Psoas muscle (tissue), 8 donors: ENCODE measurements around the gene HSPA12A. TPM values are rescaled to one million over a fixed set of nuclear protein-coding genes. Genes with fewer than 3 reads are reported as not detected.

Experiments used
- ATAC-seq, 4 donors: fragments of 200-7000 bp; cut with Tn5 transposase; one replicate each; pipeline ENCODE4 v1.9.1; 2020; ENCODE audit warnings: moderate library complexity in 3 of 4, mild to moderate bottlenecking in 2 of 4
- DNase-seq, 2 donors: peaks; one replicate each; pipeline ENCODE4 v3.0.0-alpha.2; 2020
- H3K27ac ChIP-seq: fragments of 200-600 bp; one replicate; pipeline ENCODE4 v1.8.0; 2022
- H3K27me3 ChIP-seq, 3 donors: fragments of 200-600 bp in 1 of 3; one replicate each; pipeline versions ENCODE4 v1.6.1 to v1.8.0; 2013 to 2022; ENCODE audit warnings: low read length in 2 of 3, mild to moderate bottlenecking in 2 of 3, moderate library complexity in 1 of 3; ENCODE audit not compliant: insufficient read depth in 3 of 3
- H3K36me3 ChIP-seq, 2 donors: fragments of 200-600 bp in 1 of 2; one replicate each; pipeline versions ENCODE4 v1.6.1 to v1.8.0; 2013 to 2022; ENCODE audit warnings: low read depth in 1 of 2, mild to moderate bottlenecking in 1 of 2, moderate library complexity in 1 of 2; ENCODE audit not compliant: insufficient read depth in 1 of 2
- H3K4me1 ChIP-seq: fragments of 200-600 bp; one replicate; pipeline ENCODE4 v1.8.0; 2022
- H3K4me3 ChIP-seq: fragments of 200-600 bp; one replicate; pipeline ENCODE4 v1.8.0; 2022; ENCODE audit warnings: mild to moderate bottlenecking
- H3K9me3 ChIP-seq: fragments of 200-600 bp; one replicate; pipeline ENCODE4 v1.8.0; 2022
- WGBS, 3 donors: extraction: QIAGEN DNeasy Blood & Tissue Kit; methylation state at CpG; one replicate each; pipeline versions ENCODE4 v1.1.6 to v1.1.7; 2013; 5-methylcytosine and 5-hydroxymethylcytosine counted together
- intact Hi-C, 2 donors: fragments of 100-400 bp; cut with DNase I; formaldehyde crosslinking; loops; one replicate each; pipeline versions ENCODE4 v1.11.0 to v1.14.2; 2022
- polyA plus RNA-seq, 3 donors: library from polyadenylated mRNA; stranded (reverse); fragments of 200-250 nt; gene quantifications; one replicate each; pipeline ENCODE4 v1.2.3, GENCODE V29; 2013
- total RNA-seq, 4 donors: library from RNA; stranded (reverse); fragmentation: NEBNext Ultra II Directional in 2 of 4; extraction: Animal tissue kit (Norgen Biotek cat#: 25700) in 2 of 4; gene quantifications; one replicate each; pipeline versions ENCODE4 v1.2.1 to v1.2.4, GENCODE V29; 2021 to 2023
- TF ChIP-seq, protein P1 (sequence below): fragments of 200-600 bp; IDR thresholded peaks from one replicate; pipeline ENCODE4 v1.8.0; 2022; ENCODE audit warnings: antibody characterized with exemption
- donor health status: healthy with polysubstance abuse.
- donor health status: DM: no; HTN: no; CAD: no; lungs with moderate emphysema.
- donor health status: Bipolar disorder and iron deficiency.
- donor health status: healthy.
- donor health status: DM: yes; HTN: yes; CAD: no.
- donor health status: DM: no; HTN: no; CAD: no.
- donor health status: DM: no; HTN: no; CAD: no.
- donor health status: DM: yes; HTN: yes; CAD: no.

Gene HSPA12A
- total and polyA plus RNA-seq, 7 donors, result 2.6 to 11.4 (median 7.0) TPM

DNA sequence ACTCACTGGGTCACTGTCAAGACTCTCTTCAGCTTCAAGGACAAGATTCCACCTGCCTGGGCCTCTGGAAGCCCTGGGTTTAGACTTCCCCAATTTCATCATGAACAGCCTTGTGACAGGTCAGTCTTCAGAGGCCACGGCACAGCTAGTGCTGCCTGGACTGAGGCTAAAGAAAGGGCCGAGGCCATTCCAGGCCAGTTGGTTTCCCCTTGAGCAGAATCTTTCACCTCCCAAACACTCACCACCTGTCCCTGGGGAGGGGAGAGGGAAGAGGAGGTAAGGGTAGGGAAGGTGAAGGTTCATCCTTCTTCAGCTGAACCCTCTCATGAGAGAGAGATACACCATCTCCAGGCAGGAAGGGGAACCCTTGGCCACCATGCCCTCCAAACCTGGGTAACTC lies 24.3 kb downstream of the HSPA12A start:
- H3K27ac ChIP-seq, result no peak overlapping the region
- H3K9me3 ChIP-seq, result no peaks in the 10 kb centered on the region
- ATAC-seq (no peak), DNase-seq (no peak)
- H3K27me3 ChIP-seq, result no peaks in the 10 kb centered on the region
- intact Hi-C loops, result no loop called here
- no peaks in the 10 kb centered on the region for H3K36me3 ChIP-seq
- no peaks in the 10 kb centered on the region for H3K4me1 ChIP-seq
- TF ChIP-seq, protein P1, sequence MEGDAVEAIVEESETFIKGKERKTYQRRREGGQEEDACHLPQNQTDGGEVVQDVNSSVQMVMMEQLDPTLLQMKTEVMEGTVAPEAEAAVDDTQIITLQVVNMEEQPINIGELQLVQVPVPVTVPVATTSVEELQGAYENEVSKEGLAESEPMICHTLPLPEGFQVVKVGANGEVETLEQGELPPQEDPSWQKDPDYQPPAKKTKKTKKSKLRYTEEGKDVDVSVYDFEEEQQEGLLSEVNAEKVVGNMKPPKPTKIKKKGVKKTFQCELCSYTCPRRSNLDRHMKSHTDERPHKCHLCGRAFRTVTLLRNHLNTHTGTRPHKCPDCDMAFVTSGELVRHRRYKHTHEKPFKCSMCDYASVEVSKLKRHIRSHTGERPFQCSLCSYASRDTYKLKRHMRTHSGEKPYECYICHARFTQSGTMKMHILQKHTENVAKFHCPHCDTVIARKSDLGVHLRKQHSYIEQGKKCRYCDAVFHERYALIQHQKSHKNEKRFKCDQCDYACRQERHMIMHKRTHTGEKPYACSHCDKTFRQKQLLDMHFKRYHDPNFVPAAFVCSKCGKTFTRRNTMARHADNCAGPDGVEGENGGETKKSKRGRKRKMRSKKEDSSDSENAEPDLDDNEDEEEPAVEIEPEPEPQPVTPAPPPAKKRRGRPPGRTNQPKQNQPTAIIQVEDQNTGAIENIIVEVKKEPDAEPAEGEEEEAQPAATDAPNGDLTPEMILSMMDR, result no peak
- no peak overlapping the region for H3K4me3 ChIP-seq
- 89 to 94% (median 93%) methylated on average over 2 of the region's 2 CpGs for WGBS, 3 donors

GRCh38 chr10:116716381-116716780 lies 26.0 kb downstream of the HSPA12A start:
- Histone ChIP-seq H3K27ac (no peak overlapping the region), H3K9me3 (no peaks in the 10 kb centered on the region), H3K4me3 (no peak overlapping the region), H3K27me3 (no peaks in the 10 kb centered on the region), H3K36me3 (no peaks in the 10 kb centered on the region), H3K4me1 (no peaks in the 10 kb centered on the region)
- ATAC-seq (no peak), DNase-seq (peak in 1 of 2 donors; percentile 30)
- 21 to 55% (median 35%) methylated on average over 4 of the region's 4 CpGs for whole genome bisulfite sequencing, 3 donors
- intact Hi-C loops, result no loop called here
- TF ChIP-seq, protein P1, result no peak

GRCh38 chr10:116715839-116716377 lies 26.5 kb downstream of the HSPA12A start:
- no peak for ATAC-seq
- H3K36me3 ChIP-seq, result no peaks in the 10 kb centered on the region
- no peak overlapping the region for H3K27ac ChIP-seq
- TF ChIP-seq, protein P1, result no peak
- no peak for DNase-seq
- H3K9me3 ChIP-seq, result no peaks in the 10 kb centered on the region
- no peaks in the 10 kb centered on the region for H3K4me1 ChIP-seq
- no peaks in the 10 kb centered on the region for H3K27me3 ChIP-seq
- 79 to 85% (median 84%) methylated on average over 4 of the region's 4 CpGs for WGBS, 3 donors
- H3K4me3 ChIP-seq, result no peak overlapping the region
- intact Hi-C loops, result no loop called here

- Histone ChIP-seq H3K27ac (no peak overlapping the region), H3K36me3 (no peaks in the 10 kb centered on the region), H3K4me3 (no peak overlapping the region), H3K4me1 (no peaks in the 10 kb centered on the region), H3K27me3 (no peaks in the 10 kb centered on the region), H3K9me3 (no peaks in the 10 kb centered on the region)
- TF ChIP-seq, protein P1, result no peak
- no peak for DNase-seq
- intact Hi-C loops, result no loop called here
- WGBS, 3 donors, result 82 to 89% (median 83%) methylated on average over 4 of the region's 4 CpGs
- ATAC-seq, result no peak
Measured at GRCh38 chr10:116715341-116715740, 27.0 kb downstream of the HSPA12A start.

GRCh38 chr10:116713846-116714245 lies 28.5 kb downstream of the HSPA12A start:
- TF ChIP-seq, protein P1, result no peak
- no peak overlapping the region for H3K27ac ChIP-seq
- H3K27me3 ChIP-seq, result no peaks in the 10 kb centered on the region
- 56 to 81% (median 73%) methylated on average over 1 of the region's 1 CpG for WGBS, 3 donors
- DNase-seq, result no peak
- intact Hi-C loops, result no loop called here
- no peaks in the 10 kb centered on the region for H3K4me1 ChIP-seq
- no peak for ATAC-seq
- no peaks in the 10 kb centered on the region for H3K36me3 ChIP-seq
- no peak overlapping the region for H3K4me3 ChIP-seq
- H3K9me3 ChIP-seq, result no peaks in the 10 kb centered on the region
